HCEC 1CT (cell line): ENCODE results near the gene NDUFS2.

Experiments used
- DNase-seq: peaks from one replicate; pipeline ENCODE4 v3.0.0-alpha.2; 2017

The NDUFS2 gene

DNA sequence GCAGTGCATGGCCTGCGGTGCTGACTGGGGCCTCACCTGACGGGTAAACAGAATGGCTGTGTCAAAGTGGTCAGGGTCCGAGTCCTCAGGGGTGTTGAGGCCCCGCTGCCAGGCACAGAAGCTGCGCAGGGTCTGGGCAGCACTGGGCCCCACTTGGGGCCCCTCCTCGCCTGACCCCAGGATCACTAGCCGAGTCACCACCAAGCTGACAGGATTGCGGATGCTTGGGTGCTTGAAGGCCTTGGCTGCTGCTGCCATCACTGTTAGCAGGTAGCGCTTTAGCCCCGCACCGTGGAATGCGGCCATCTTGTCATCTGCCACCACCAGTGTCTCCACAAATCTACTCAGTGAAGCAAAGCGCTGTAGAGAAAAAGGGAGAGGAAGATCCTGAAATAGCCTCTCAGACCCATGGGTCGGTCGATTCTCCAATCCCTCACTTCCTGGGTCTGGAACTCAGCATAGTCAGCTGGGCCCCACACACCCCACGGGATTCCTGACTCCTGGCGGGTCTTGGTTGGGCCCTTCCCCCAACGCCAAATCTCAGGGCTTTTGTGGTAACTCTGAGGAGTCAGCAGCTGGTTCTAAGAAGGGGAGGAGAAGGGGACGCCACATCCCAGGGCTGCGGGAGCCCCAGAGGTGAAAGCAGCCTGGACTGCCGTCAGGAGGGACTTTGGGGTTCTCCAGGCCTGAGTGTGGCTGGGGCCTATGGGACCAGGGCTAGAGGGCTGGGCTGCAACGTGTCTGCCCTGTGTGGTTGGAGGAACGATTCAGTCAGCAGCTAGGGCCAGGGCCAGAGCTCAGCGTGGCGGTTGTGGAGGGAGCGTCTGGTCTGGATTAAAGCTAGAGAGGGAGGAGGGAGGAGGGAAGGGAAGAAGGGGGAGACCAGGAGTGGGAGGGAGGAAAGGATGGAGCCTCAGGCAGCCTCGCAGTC is 5.4 kb upstream of the NDUFS2 start:
- peak; percentile 63 for DNase-seq

GRCh38 chr1:161197560-161198193 is 4.5 kb upstream of the NDUFS2 start:
- no peak for DNase-seq

- DNase-seq: no peak
Measured at GRCh38 chr1:161198194-161198896, 3.8 kb upstream of the NDUFS2 start.

- DNase-seq: peak; percentile 80
Measured at GRCh38 chr1:161198897-161199431, 3.2 kb upstream of the NDUFS2 start, which contains the start of gene ADAMTS4. TSS of gene ADAMTS4 (minus strand) at chr1:161199054. CDS start at chr1:161198627, 427 bp downstream.

DNA sequence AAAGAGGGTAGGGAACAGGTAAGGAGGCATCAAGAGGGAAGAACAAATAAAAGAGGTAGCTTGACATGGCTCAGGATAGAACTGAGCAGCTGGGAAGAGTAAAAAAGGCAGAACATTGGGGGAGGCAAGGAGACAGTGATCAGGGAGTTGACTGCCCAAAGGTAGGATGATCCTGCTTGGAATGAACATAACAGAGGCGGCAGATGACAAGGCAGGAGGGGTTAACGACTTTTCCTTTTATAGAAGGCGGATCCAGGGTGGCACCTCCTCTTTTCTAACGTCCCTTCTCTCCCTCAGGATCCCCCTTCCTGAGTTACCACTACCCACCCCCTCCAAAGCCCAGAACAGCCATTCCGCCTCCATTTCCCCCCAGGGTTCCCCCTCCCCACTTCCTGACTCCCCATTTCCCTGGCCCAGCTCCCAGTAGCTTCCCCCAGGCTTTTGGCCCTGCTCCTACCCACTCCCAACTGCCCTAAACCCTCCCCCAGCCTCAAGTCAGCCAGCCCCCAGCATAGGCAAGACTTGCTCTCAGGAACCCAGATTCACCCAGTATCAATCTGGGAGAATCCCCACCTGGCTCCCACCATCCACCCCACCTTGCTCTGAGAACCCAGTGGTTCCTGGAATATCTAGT is 2.5 kb upstream of the NDUFS2 start:
- DNase-seq: no peak

GRCh38 chr1:161200421-161200991 is 1.7 kb upstream of the NDUFS2 start:
- no peak for DNase-seq

- peak; percentile 94 for DNase-seq
Measured at GRCh38 chr1:161200992-161201835, 953 bp upstream of the NDUFS2 start.

DNA sequence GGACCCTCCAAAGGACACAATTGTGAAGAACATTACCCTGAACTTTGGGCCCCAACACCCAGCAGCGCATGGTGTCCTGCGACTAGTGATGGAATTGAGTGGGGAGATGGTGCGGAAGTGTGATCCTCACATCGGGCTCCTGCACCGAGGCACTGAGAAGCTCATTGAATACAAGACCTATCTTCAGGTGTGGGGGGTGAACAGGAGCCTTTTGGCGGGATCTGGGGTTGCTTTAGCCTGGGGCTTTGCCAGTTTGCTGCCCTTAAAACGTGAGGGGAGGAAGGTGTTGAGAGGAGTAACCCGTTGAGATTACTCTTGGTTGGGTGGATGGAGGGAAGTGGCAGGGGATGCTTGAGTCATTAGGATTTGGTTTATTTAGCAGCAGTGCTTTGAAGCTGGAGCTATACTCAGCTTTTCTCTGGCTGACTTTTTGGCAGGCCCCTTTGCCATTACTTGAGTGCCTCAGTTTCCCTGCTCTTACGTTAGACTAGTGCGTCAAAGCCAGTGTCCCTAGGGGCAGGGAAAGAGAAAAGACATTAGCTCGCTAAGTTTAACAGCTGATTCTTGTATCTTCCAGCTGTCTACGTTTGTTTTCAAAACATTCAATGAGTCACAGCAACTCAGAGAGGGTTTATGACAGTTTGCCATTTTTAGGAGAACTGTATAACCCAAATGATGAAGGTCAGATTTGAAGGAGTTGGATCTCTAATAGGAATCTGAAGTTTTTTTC is 4.4 kb downstream of the NDUFS2 start:
- DNase-seq: peak; percentile 77

- peak; percentile 82 for DNase-seq
Measured at GRCh38 chr1:161207173-161207572, 5.0 kb downstream of the NDUFS2 start.

- DNase-seq: peak; percentile 64
Measured at GRCh38 chr1:161209790-161210409, 7.7 kb downstream of the NDUFS2 start.

- no peak for DNase-seq
Measured at GRCh38 chr1:161214369-161214768, 12.2 kb downstream of the NDUFS2 start.

DNA sequence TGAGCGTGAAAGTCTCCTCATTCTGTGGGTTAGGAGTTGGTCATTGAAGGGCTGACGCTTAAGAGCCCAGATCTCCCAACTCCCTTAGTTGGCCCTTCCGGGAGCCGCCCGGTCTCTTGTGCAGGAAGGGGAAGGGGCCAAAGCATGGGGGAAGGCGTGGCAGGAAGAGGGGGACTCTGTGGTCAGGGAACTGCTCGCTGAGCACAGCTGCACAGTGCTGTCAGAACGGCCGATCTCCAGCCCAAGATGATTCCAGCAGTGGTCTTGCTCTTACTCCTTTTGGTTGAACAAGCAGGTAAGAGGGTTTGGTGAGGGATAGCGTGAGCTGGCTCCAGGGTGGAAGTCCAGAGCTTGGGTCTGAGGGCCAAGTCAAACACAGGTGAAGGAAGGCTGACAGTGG is 12.9 kb downstream of the NDUFS2 start, which contains the start of gene FCER1G:
TSS of gene FCER1G (plus strand) at position 220 of the 400 bp plus-strand sequence. CDS start at position 247, 27 bp downstream.
- DNase-seq: no peak

GRCh38 chr1:161216945-161217712 is 15.0 kb downstream of the NDUFS2 start:
- DNase-seq: peak; percentile 91

DNA sequence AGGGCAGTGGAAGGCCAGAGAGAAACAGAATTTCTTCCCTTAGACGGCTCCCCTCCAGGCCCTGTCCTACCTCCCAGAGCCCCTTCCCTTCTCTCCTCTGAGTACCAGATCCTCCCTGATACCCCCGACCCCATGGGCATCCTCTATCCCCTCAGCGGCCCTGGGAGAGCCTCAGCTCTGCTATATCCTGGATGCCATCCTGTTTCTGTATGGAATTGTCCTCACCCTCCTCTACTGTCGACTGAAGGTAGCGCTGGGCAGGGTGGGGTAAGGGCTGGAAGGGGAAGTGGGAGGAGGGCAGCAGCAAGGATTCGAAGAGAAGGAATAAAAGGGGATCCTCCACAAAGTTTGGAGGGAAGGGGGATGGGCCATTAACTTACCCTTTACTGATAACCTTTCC is 15.7 kb downstream of the NDUFS2 start:
- no peak for DNase-seq

GRCh38 chr1:161218301-161219077 is 16.3 kb downstream of the NDUFS2 start:
- DNase-seq: no peak

DNA sequence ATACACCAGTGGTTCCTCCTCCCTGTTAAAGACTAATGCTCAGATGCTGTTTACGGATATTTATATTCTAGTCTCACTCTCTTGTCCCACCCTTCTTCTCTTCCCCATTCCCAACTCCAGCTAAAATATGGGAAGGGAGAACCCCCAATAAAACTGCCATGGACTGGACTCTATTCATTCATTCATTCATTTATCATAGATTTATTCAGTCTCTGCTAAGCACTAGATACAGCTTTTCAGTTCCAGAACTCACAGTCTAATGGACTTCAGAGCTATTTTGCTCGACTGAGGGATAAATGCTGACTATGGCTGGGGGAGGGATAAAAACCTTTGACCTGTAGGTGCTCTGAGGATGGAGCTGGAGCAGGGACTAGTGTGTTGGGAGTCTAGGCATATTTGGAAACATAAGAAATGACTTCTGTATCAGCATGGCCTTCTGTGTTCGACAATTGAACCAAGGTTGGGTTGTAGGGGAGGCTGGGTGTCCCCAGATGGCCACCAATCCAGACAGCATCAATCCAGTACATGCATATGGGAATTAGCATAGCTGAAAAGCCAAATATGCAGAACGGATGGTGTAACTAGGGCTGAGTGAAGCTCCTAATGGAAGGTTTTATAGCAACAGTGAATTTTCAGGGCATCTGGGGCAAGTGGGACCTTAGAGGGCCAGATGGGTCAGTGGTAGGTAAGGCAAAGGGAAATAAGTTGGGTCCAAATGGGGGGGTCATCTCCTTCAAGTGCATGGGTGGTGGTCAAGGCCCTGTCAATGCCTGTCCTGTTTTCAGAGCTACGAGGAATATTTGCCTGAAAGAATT is 17.1 kb downstream of the NDUFS2 start:
- DNase-seq: no peak

DNA sequence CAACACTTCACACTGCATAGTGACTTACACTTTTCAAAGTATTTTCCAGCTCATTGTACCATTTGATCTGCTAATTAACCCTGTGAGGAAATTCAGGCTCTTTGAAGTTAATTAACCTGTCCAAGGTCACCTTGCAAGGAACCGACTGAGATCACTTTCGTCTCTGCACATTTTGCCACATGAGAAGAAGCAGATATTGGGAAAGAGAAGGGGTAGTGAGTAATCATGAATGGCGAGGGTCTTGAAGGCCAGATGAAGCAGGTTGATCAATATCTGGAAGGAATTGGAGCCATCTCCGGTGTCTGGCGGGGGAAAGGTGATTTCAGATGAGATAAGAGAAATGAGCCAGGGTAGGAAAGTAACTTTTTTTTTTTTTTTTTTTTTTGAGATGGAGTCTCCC is 17.8 kb downstream of the NDUFS2 start:
- DNase-seq: no peak
